NOMO-1 treated with DMSO at 0.1 percent for 48 hours (cell line): Measurements from ENCODE around the gene CCL20.
"Not testable (repeated sequence)": the region's sequence is repeated elsewhere in the genome, so short reads cannot be mapped to it uniquely, and the experiment has no call there.

Experiments
- DNase-seq: peaks from one replicate; lab custom pipeline; 2025; ENCODE audit not compliant: unreplicated experiment; lab: John Stamatoyannopoulos, UW

Gene CCL20

GRCh38 chr2:227813562-227814353 lies at the start of gene CCL20:
Gene CCL20, plus strand, starts transcription at chr2:227813842. Its CDS starts 70 bp downstream, at chr2:227813912.
- no peak for DNase-seq

GRCh38 chr2:227765788-227766372 lies 47.8 kb upstream of the CCL20 start:
- no peak for DNase-seq

- peak; percentile 20 for DNase-seq
Observed at GRCh38 chr2:227766373-227766883, 47.2 kb upstream of the CCL20 start.

GRCh38 chr2:227767830-227768229 lies 45.8 kb upstream of the CCL20 start:
- no peak for DNase-seq

GRCh38 chr2:227772197-227772661 lies 41.4 kb upstream of the CCL20 start:
- DNase-seq = no peak

GRCh38 chr2:227772932-227773331 lies 40.7 kb upstream of the CCL20 start:
- DNase-seq = no peak

- DNase-seq = no peak
Observed at GRCh38 chr2:227774011-227774624, 39.5 kb upstream of the CCL20 start.

GRCh38 chr2:227774895-227775842 lies 38.5 kb upstream of the CCL20 start:
- DNase-seq = no peak

- no peak for DNase-seq
Observed at GRCh38 chr2:227780981-227781615, 32.5 kb upstream of the CCL20 start.

- no peak for DNase-seq
Observed at GRCh38 chr2:227781841-227782240, 31.8 kb upstream of the CCL20 start.

GRCh38 chr2:227782804-227783203 lies 30.8 kb upstream of the CCL20 start:
- DNase-seq = no peak

GRCh38 chr2:227783404-227784138 lies 30.1 kb upstream of the CCL20 start:
- DNase-seq = peak; percentile 72

GRCh38 chr2:227785293-227785692 lies 28.3 kb upstream of the CCL20 start:
- DNase-seq = no peak

- DNase-seq = no peak
Observed at GRCh38 chr2:227788561-227789018, 25.1 kb upstream of the CCL20 start.

- DNase-seq = no peak
Observed at GRCh38 chr2:227789803-227790202, 23.8 kb upstream of the CCL20 start.

- no peak for DNase-seq
Observed at GRCh38 chr2:227793148-227793712, 20.4 kb upstream of the CCL20 start.

GRCh38 chr2:227796045-227796711 lies 17.5 kb upstream of the CCL20 start:
- no peak for DNase-seq

- DNase-seq = not testable (repeated sequence)
Observed at GRCh38 chr2:227796768-227797167, 16.9 kb upstream of the CCL20 start.

GRCh38 chr2:227799202-227799601 lies 14.4 kb upstream of the CCL20 start:
- DNase-seq = no peak
